ENCODE results near the gene FAM98B. TPM values are rescaled to one million over a fixed set of nuclear protein-coding genes. Genes with fewer than 3 reads are reported as not detected.

Gene FAM98B
- total and polyA plus RNA-seq, 2 experiments from 2014 or later, result 10.1 to 32.5 TPM

DNA sequence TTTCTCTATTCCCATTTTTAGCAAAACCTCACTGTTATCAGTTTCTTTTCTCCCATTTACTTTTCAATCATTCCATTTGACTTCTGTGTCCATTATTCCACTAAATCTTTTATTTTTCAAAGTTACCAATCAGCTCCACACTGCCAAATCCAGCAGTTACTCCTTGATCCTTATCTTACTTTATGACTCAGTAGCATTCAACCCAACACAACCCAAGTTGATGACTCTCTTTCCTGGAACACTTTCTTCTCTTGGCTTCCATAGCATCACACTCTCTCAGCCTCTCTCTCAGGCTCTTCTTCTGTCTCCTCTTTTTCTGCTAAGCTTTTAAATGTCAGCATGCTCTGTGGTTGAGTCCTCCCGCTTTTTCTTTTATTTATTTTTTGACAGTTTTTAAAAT, 74.4 kb downstream of the FAM98B start:
- Mint-ChIP-seq H3K27ac (no peak overlapping the region), H3K27me3 (ENCODE audit: insufficient read depth, low read depth, poor library complexity) (no peaks in the 10 kb centered on the region), H3K4me3 (no peak overlapping the region), H3K4me1 (peaks cover 4% of the 10 kb centered on the region), H3K36me3 (ENCODE audit: low read depth) (no peaks in the 10 kb centered on the region), H3K9me3 (no peaks in the 10 kb centered on the region)
- no peaks in the 10 kb centered on the region for H3K4me1 ChIP-seq (ENCODE audit: insufficient read depth)
- H3K4me2 ChIP-seq, result no peak overlapping the region
- no peaks in the 10 kb centered on the region for H4K20me1 ChIP-seq (replicated peaks; ENCODE audit: insufficient read depth)
- H3K27me3 ChIP-seq (ENCODE audit: insufficient read depth), result no peaks in the 10 kb centered on the region
- no peak overlapping the region for H3K27ac ChIP-seq (ENCODE audit: low read depth)
- TF ChIP-seq, protein P1, sequence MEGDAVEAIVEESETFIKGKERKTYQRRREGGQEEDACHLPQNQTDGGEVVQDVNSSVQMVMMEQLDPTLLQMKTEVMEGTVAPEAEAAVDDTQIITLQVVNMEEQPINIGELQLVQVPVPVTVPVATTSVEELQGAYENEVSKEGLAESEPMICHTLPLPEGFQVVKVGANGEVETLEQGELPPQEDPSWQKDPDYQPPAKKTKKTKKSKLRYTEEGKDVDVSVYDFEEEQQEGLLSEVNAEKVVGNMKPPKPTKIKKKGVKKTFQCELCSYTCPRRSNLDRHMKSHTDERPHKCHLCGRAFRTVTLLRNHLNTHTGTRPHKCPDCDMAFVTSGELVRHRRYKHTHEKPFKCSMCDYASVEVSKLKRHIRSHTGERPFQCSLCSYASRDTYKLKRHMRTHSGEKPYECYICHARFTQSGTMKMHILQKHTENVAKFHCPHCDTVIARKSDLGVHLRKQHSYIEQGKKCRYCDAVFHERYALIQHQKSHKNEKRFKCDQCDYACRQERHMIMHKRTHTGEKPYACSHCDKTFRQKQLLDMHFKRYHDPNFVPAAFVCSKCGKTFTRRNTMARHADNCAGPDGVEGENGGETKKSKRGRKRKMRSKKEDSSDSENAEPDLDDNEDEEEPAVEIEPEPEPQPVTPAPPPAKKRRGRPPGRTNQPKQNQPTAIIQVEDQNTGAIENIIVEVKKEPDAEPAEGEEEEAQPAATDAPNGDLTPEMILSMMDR (conservative IDR thresholded peaks at IDR 0.05; ENCODE audit: low read depth in 2 of 2), result no peak
- no peak for TF ChIP-seq JUNB (IDR thresholded peaks at IDR 0.05; ENCODE audit: unreplicated experiment)
- TF ChIP-seq, protein P2, sequence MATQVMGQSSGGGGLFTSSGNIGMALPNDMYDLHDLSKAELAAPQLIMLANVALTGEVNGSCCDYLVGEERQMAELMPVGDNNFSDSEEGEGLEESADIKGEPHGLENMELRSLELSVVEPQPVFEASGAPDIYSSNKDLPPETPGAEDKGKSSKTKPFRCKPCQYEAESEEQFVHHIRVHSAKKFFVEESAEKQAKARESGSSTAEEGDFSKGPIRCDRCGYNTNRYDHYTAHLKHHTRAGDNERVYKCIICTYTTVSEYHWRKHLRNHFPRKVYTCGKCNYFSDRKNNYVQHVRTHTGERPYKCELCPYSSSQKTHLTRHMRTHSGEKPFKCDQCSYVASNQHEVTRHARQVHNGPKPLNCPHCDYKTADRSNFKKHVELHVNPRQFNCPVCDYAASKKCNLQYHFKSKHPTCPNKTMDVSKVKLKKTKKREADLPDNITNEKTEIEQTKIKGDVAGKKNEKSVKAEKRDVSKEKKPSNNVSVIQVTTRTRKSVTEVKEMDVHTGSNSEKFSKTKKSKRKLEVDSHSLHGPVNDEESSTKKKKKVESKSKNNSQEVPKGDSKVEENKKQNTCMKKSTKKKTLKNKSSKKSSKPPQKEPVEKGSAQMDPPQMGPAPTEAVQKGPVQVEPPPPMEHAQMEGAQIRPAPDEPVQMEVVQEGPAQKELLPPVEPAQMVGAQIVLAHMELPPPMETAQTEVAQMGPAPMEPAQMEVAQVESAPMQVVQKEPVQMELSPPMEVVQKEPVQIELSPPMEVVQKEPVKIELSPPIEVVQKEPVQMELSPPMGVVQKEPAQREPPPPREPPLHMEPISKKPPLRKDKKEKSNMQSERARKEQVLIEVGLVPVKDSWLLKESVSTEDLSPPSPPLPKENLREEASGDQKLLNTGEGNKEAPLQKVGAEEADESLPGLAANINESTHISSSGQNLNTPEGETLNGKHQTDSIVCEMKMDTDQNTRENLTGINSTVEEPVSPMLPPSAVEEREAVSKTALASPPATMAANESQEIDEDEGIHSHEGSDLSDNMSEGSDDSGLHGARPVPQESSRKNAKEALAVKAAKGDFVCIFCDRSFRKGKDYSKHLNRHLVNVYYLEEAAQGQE (IDR thresholded peaks at IDR 0.05; ENCODE audit: unreplicated experiment), result no peak
- no peak for TF ChIP-seq POLR2AphosphoS5 (IDR thresholded peaks at IDR 0.05; ENCODE audit: low read depth)
- TF ChIP-seq ZNF331 (CRISPR knock-in tag; IDR thresholded peaks at IDR 0.05; ENCODE audit: low read depth), result no peak
- TF ChIP-seq NANOG (IDR thresholded peaks at IDR 0.05; ENCODE audit: borderline replicate concordance), result no peak
- DNase-seq (ENCODE audit: low spot score), result no peak
- ATAC-seq, result no peak
- H2AFZ ChIP-seq, result no peak overlapping the region
- no peaks in the 10 kb centered on the region for H3K36me3 ChIP-seq (ENCODE audit: insufficient read depth)
- H3F3A ChIP-seq (replicated peaks; ENCODE audit: low read depth), result no peaks in the 10 kb centered on the region
- H3K9me2 ChIP-seq (ENCODE audit: insufficient read depth), result peaks cover 19% of the 10 kb centered on the region
- no peaks in the 10 kb centered on the region for H3K79me2 ChIP-seq (replicated peaks; ENCODE audit: insufficient read depth)
- H3K4me3 ChIP-seq, result no peak overlapping the region

DNA sequence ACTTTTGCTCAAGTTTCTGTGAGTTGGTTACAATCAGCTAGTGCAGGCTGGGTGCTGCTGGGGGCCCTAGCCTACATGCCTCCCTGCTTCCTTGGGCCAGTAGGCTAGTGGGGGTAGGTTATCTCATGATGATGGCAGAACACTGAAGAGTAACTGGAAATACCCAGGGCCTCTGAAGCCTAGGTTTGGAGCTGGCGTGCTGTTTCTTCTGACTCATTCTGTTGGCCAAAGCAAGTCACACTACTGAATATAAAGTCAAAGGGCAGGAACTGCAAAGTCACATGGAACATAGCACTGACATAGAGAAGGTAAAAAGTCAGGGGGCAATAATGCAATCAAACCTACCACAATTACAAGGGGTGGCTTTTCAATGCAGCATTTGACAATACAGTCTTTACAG, 76.2 kb downstream of the FAM98B start:
- Mint-ChIP-seq H3K4me1 (peaks cover 6% of the 10 kb centered on the region), H3K27me3 (ENCODE audit: insufficient read depth, low read depth, poor library complexity) (peaks cover 1% of the 10 kb centered on the region), H3K27ac (no peak overlapping the region), H3K36me3 (ENCODE audit: low read depth) (no peaks in the 10 kb centered on the region), H3K9me3 (no peaks in the 10 kb centered on the region), H3K4me3 (no peak overlapping the region)
- Histone ChIP-seq H3K27me3 (ENCODE audit: insufficient read depth) (no peaks in the 10 kb centered on the region), H3K4me2 (no peak overlapping the region), H3K79me2 (replicated peaks; ENCODE audit: insufficient read depth) (no peaks in the 10 kb centered on the region), H2AFZ (no peak overlapping the region), H3K9me2 (ENCODE audit: insufficient read depth) (peaks cover 19% of the 10 kb centered on the region), H3F3A (replicated peaks; ENCODE audit: low read depth) (no peaks in the 10 kb centered on the region), H3K4me3 (no peak overlapping the region), H4K20me1 (replicated peaks; ENCODE audit: insufficient read depth) (no peaks in the 10 kb centered on the region), H3K27ac (ENCODE audit: low read depth) (no peak overlapping the region), H3K4me1 (ENCODE audit: insufficient read depth) (no peaks in the 10 kb centered on the region), H3K36me3 (ENCODE audit: insufficient read depth) (no peaks in the 10 kb centered on the region)
- DNase-seq (ENCODE audit: low spot score) (no peak), ATAC-seq (no peak)
- no peak for TF ChIP-seq CREB1 (CRISPR knock-in tag; IDR thresholded peaks at IDR 0.05; ENCODE audit: low read depth)
- no peak for TF ChIP-seq NANOG (IDR thresholded peaks at IDR 0.05; ENCODE audit: borderline replicate concordance)
- TF ChIP-seq, protein P1 (conservative IDR thresholded peaks at IDR 0.05; ENCODE audit: low read depth in 2 of 2), result no peak
- no peak for TF ChIP-seq ZNF114 (CRISPR knock-in tag; IDR thresholded peaks at IDR 0.05)
- TF ChIP-seq, protein P2 (IDR thresholded peaks at IDR 0.05; ENCODE audit: unreplicated experiment), result no peak
- no peak for TF ChIP-seq EZH2 (IDR thresholded peaks at IDR 0.05; ENCODE audit: low read depth, unreplicated experiment)
- no peak for TF ChIP-seq POLR2AphosphoS5 (IDR thresholded peaks at IDR 0.05; ENCODE audit: low read depth)

Measured in GM23338 (cell line).